Glomerular endothelial cell (primary cell): ENCODE data around the gene INPP5A. TPM values are rescaled to one million over a fixed set of nuclear protein-coding genes. Genes with fewer than 3 reads are reported as not detected.

ENCODE experiments used
- DNase-seq: peaks from one replicate; pipeline ENCODE4 v3.0.0-alpha.2; 2011; ENCODE audit warnings: low read depth, low spot score; ENCODE audit errors: extremely low read depth
- total RNA-seq: library from RNA; depleted of rRNA; stranded (reverse); fragments of >200 nt; gene quantifications from 2 replicates; pipeline ENCODE4 v1.2.3, GENCODE V29; 2015

The INPP5A gene
- total RNA-seq, 1 donor from 2014 or later, result 43.9 TPM

DNA sequence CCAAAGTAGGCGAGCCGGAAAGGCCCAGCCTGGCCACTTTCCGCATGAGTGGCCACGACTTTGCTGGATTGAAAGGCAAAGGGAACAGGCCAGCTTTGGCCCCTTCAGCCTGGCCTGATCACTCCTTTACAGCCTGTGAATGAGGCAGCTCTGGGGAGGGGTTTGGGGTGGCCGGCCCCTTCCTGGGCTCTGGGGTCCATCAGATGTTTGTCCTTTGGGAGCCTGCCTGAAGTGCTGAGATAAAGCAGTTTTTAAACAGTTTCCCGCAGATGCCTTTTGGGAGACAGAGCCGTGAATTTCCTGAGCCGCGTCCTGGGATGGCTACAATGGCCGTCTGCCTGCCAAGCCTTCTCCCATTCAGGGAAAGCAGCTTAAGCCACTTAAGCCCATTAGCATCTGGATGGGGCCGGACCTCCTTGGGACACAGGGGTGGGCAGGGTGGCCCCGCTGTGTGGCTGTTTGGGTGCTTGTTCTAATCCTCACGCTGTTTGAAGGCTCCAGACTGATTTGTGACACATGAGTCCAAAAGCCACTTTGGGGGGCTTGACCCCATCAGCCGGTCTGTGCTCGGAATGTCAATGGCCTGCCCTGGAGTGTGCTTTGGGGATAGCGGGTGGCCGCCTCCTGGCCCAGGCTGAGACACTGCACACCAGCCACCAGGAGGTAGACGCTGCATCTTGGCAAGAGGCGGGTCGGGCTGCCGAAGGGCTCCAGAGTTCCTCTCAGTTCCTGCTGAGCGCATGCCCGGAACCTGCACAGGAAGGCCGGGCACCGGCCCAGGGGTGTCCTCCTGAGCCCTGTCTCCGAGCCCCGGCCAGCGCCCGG is 209.4 kb downstream of the INPP5A start:
- no peak for DNase-seq

DNA sequence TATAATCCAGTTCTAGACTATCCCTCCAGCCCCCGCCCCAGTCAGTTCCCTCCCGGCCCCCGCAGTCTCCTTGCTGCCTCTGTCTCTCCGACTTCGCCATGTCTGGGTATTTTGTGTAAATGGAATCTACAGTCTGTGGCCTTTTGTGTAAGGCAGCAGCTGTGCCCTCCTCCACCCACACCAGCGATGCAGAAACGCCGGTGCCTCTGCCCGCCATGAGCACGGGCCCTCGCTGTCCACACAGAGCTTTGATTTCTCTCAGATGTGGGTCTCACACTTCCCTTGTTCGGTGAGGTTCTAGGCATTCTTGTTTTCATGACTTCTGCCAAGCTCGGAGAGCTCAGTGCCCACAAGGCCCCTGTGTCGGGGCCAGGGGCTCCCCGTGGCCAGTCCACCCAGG is 210.5 kb downstream of the INPP5A start:
- DNase-seq, result no peak

DNA sequence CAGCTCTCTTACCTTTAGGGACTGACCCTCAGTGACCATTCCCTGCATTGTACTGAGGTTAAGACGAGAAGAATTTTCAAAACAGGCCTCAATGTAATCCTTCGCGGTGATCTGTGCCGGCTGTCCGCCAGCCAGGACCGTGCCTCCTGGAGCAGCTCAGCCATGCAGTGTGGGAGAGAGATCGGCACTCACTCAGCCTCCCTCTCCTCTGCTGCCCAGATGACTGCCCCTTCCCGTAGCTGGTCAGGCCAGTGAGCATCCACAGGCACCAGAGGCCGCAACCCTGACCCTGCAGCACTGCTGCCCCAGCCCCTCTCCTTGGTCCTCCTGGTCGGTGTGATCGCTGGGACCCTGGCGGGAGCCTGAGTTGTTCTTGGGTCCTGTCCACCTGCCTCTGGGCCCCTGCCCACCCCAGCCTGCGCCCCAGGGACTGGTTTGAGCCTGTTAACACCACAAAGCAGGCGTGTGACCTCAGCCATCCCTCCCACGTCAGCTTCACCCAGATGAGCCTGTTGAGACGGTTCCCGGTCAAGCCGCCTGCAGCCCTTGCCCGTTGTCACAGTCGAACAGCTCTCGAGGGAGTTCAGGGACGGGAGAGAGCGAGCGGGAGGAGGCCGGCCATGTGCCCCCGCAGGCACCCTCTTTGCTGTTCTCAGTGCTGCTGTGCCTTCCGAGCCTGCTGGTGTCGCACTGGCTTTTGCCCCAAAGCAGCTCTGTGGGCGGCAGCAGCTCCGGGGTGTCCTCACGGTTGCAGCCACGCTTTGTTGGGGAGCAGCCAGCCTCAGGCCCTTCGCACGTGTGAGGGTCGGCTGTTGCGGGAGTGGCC is 211.2 kb downstream of the INPP5A start:
- DNase-seq, result no peak

DNA sequence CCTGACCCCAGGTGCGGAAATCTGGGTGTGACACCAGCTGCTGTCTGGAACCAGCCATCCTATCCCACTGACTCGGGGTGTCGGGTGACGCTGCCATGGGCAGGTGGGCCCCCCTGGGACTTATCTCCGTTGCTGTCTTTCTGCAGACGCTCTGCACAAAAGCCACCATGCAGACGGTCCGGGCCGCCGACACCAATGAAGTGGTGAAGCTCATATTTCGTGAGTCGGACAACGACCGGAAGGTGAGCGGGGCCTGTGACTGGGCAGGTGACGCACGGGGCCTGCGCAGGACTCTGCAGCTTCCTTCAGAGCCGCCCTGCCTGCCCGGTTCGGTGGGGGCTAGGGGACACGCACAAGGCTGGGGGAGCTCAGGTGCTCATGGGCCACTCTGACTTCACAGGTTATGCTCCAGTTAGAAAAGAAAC is 211.8 kb downstream of the INPP5A start:
- DNase-seq, result no peak

DNA sequence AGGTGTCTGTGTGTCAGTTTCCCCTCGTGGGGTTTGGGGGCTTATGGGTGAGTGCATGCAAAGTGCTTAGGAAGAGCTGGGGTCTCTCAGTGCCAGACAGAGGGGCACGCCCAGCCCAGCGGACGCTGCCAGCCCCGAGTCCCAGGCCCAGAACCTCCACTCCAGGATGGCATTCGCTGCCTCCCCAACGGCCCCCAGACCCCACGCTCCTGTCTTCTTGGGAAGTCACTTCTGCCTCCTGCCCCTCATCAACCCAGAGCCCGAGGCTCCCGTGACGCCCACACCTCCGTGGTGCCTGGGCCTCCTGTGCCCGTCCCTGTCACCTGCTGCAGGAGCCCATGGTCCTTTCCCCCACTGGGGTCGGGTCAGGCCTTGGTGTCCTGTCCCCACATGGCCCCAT is 213.3 kb downstream of the INPP5A start:
- DNase-seq, result no peak

DNA sequence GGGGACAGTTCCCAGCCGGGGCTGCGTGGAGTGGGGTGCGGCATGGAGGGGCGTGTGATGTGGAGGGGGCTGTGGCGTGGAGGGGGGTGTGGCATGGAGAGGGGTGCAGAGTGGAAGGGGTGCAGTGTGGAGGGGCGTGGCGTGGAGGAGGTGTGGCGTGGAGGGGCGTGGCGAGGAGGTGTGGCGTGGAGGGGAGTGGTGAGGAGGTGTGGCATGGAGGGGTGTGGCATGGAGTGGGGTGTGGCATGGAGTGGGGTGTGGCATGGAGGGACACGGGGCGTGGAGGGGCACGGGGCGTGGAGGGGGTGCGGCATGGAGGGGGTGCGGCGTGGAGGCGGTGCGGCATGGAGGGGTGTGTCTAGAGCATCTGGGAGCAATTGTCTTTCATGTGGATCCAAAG is 214.8 kb downstream of the INPP5A start:
- no peak for DNase-seq

DNA sequence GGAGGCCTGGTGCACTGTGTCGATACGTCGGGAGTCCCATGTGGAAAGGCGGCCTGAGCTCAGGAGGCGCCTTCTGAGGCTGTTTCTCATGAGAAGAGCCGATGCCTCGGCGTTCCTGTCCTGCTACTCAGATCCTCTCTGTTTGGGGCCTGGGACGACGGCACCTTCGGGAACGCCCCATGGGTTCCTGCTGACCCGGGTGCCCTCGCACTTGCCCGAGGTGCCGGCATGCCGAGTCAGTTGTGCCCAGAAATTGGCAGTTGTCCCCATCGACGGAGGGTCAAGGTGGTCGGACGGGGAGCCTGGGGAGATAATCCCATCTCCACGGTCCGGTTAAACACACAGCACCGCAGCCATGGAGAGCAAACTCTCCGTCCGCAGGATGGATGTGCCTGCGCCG is 215.4 kb downstream of the INPP5A start:
- no peak for DNase-seq

DNA sequence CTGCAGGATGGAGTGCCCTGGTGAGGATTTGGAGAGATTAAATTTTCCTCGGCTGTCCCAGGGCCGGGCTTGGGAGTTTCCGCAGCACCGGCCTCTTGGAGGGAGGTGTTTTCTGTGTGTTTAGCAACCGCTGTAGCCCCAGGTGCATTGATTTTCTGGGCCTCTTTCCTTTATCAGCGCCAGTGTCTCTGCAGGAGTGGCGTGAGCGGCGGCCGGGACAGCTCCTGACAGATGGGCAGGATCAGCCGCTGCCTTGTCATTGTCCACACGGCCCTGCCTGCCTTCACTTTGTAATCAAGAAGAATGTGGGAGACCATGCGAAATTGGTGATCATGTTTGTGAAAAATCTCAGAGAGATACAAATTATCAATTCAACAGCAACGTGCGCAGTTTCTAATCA is 216.0 kb downstream of the INPP5A start:
- no peak for DNase-seq

DNA sequence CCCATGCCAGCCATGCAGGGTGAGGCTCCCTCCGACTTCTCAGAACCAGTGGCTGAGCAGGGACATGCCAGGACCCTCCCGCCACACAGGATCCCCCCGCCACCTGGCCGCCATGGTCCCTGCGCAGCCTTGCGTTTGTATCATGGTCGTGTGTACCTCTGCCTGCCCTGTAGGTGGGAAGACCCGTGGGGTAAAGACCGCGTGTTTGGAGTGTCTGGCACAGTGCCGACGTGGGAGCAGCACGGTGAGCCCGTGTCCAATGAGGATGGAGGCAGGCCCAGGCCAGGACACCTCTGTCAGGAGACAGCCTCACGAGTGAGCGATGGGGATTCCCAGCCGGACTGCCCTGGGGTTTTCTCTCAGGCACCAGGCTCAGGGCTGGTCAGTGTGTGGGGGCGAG is 216.5 kb downstream of the INPP5A start:
- no peak for DNase-seq

DNA sequence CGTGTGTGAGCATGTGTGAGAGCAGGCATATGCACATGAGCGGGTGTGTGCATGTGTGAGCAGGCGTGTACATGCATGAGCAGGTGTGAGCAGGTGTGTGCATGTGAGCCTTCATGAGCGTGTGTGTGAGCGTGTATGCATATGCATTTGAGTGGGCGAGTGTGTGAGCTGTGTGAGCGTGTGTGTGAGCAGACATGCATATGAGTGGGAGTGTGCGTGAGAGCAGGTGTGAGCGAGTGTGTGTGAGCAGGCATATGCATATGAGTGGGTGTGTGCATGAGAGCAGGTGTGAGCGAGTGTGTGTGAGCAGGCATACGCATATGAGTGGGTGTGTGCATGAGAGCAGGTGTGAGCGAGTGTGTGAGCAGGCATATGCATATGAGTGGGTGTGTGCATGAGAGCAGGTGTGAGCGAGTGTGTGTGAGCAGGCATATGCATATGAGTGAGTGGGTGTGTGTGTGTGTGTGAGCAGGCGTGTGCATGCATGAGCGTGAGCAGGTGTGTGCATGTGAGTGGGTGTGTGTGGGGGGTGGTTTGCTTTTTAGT is 217.7 kb downstream of the INPP5A start:
- DNase-seq, result no peak

DNA sequence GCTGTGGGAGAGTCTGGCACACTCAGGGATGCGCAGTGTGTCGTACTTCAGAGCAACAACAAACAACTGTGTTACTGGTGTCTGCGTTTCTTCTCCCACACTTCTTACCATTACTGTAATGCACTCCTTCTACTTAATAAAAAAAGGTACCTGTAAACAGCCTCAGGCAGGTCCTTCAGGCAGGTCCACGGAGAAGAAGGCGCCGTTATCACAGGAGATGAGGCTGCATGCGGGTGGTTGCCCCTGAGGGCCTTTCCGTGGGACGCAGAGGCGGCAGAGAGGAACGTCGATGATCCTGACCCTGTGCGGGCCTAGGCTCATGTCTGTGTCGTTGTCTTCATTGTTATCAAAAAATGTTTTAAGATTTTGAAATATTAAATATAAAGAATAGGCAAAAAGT is 219.0 kb downstream of the INPP5A start:
- DNase-seq, result no peak

DNA sequence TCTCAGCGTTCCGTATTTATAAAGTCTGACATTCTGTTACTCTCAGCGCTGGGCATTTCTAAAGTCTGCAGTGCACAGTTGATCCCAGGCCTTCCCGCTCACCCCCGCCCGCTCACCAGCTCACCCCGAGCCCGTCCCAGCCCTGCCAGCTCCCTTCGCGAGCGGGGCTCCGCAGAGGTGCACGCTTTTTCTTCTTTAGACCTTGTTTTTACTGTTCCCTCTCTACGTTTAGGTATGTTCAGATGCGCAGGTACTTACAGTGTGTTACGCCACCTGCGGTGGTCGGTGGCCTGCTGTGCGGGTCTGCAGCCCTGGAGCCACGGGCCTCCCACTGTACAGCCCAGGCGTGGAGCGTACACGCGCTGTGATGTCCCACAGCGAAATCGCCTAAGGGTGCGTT is 219.6 kb downstream of the INPP5A start:
- DNase-seq, result no peak

DNA sequence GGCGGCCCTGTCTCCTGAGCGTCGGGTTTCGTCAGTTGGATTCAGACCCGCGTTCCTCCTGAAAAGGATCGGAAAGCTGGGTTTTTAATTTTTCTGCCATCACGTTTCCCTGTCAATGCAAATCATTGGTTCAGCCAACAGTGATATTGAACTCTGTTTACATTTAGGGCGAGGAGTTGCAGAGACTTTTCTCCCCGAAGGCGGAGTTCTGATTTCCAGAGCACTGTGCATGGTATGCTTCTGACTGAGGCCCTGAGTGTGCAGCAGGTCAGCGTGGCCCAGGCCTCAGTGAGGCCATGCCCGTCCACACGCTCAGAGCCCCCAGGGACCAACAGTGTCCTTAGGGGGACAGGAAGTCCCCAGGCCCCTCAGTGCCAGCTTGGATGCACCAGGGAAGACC is 221.3 kb downstream of the INPP5A start:
- DNase-seq, result no peak

DNA sequence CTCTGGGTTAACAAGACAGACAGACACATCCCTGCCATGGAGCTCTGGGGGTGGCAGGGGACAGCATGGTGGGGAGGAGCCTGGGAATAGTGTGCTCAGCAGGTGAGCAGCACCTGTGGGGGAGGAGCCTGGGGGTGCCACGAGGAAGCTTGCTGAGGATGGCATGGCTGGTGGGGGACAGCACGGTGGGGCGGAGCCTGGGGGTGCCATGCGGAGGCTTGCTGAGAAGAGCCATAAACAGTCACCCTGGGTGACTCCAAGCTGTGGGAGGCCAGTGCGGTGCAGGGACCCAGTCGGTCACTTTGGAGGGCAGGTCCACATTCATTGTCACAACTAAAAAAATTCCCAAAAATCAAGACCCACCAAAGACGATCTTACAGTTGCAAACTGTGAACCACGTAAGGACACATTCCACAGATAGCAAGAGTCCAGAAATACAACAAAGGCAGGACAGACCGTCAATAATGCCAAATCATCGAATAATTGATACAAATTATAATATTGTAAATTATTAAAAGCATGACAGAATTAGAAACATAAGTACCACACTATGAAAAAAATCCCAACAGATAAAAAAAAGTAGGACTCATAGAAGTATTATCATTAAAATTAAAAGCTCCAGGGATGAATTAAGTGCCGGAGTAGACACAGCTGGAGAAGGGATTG is 223.9 kb downstream of the INPP5A start:
- no peak for DNase-seq

DNA sequence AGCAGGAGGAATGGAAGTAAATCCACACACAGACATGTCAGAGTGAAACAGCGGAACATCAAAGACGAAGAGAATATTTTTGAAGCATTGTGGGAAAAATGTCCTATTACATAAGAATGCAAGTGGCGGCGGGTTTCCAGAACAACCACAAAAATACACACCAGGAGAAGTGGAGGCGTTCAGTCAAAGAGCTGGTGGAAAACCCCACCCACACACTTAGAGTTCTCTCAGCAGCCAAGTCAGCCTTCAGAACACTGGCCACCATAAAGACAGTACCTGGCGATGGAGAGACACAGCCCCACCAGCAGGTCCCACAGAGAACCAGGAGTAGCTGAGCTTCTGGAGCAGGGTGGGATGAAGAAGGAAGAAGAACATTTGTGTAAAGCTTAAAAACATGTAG is 224.7 kb downstream of the INPP5A start:
- DNase-seq, result no peak

DNA sequence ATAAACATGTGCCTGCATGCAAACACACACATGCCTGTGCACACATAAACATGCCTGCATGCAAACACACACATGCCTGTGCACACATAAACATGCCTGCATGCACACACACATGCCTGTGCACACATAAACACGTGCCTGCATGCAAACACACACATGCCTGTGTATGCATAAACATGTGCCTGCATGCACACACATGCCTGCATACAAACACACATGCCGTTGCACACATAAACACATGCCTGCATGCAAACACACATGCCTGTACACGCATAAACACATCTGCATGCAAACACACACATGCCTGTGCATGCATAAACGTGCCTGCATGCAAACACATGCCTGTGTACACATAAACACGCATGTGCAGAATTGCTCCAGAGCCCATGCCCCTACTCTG is 226.0 kb downstream of the INPP5A start:
- DNase-seq, result no peak

DNA sequence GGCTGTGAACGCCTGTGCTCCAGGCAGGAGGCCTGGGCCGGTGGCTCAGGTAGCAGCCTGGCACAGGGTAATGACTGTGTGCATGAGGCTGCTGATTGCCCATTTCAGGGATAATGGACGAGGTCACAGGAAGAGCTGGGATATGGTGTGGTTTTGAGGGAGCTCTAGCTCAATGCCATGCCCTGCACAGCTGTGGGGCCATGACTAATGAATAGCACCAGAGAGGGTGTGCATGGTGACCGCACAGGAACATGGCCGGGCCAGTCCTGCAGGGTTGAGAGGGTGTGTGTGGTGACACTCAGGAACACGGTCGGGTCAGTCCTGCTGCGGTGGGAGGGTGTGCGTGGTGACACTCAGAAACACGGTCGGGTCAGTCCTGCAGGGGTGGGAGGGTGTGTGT is 226.5 kb downstream of the INPP5A start:
- DNase-seq, result no peak

DNA sequence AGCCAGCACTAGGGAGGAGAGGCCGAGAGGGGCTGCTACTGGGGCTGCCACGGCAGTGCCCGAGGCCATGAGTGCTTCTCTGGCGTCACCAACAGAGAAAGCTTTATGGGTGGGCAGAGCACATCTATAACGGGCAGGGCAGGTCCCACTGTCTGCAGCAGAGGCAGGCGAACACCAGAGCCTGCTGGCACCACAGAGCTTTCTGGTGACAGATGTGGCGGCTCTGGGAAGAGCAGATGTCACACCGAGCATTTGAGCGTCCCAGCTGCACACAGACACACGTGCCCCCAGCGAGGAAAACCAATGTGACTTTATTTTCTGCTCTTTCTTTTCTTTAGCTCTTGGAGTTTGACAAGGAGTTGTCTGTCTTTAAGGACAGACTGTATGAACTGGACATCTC is 227.8 kb downstream of the INPP5A start:
- no peak for DNase-seq

DNA sequence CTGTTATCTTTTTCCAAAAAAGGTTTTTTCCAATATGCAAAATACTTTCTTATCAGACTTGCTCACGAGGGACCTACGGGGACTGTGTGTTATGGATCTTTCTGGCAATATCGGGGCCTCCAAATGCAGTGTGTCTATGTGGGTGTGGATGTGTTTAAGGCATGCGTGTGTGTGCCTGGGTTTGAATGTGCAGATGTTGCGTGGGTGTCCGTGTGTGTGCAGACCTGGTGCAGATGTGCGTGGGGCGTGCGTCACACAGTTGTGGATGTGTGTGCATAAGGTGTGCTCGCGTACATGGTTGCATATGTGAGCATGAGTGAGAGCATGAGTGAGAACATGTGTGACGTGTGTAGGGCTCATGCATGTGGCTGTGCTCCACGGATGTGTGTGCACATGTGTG is 228.7 kb downstream of the INPP5A start:
- no peak for DNase-seq

DNA sequence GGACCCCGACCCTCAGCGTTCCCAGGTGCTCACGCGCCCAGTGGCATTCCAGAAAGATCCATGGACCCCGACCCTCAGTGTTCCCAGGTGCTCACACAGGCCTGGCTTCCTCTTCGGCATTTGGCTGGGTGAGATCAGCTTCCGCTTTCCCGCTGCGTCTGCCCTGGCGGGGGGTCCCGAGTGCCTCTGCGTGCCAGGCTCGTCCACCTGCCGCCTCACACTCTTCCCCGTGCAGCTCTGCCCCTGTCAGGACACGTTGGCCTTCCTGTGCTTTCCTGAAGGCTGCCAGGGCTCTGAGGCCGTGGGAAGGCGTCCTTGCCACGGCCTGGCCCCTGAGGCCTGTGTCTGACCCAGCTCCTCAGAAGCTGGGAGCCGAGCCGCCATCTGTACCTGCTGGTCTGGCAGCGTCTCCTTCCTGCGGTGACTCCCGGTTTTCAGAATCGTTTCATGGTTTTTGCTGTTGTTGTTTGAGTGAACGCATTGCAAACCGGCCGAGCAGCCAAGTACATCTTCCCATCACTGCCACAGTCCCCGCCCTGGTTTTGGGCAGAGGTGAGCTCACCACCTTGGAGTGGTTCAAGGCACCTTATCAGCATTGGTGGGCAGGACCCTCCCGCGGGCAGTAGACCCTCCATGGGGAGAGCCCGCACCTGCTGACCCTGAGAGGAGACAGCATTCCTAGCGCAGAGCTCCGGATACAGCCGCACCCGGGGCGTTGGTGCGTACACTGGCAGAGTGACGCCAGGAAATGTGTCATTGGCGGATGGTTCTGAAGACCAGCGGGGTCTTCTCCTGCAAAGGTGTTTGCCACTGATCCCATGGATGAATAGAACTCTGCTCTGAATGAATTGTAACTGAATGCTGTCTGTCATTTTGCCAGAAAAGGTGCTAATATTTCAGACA is 231.0 kb downstream of the INPP5A start:
- no peak for DNase-seq
